Measurements from ENCODE around the gene FOXP2. TPM values are rescaled to one million over a fixed set of nuclear protein-coding genes. Genes with fewer than 3 reads are reported as not detected.
"Not testable (repeated sequence)": the region's sequence is repeated elsewhere in the genome, so short reads cannot be mapped to it uniquely, and the experiment has no call there.

FOXP2 gene
- total and polyA plus RNA-seq, 2 donors, result 0.14 to 0.19 TPM

DNA sequence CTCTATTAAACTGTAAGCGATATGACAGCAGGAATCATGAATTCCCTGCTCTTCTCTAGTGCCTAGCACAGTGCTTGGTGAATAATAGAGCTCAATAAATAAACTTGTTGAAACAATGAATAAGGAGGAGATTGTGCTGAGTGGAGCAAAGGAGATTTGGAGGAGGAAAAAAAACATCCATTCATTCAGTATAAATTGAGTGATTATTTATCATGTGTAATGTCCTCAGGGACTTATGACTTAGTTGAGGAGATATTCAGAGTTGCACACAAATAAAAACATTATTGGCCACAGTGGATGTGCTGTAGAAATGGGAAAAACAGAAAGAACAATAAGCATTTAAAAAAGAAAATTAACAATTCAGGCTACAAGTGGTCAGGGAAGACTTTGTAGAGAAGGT is 125.7 kb downstream of the FOXP2 start:
- Histone ChIP-seq H3K27ac (ENCODE audit: low read depth in 1 of 2, low read length in 1 of 2) (no peak overlapping the region), H3K4me3 (ENCODE audit: low read length in 2 of 2) (no peak overlapping the region), H3K9me3 (ENCODE audit: control insufficient read depth in 2 of 2, insufficient read depth in 1 of 2, low read length in 1 of 2) (no peaks in the 10 kb centered on the region), H3K36me3 (ENCODE audit: control insufficient read depth in 2 of 2, insufficient read depth in 2 of 2, low read length in 1 of 2) (no peaks in the 10 kb centered on the region), H3K4me1 (ENCODE audit: control insufficient read depth in 2 of 2, insufficient read depth in 2 of 2, low read length in 2 of 2) (no peaks in the 10 kb centered on the region), H3K27me3 (ENCODE audit: control insufficient read depth in 2 of 2, insufficient read depth in 1 of 2, low read length in 1 of 2) (no peaks in the 10 kb centered on the region)
- 88% methylated on average over 1 of the region's 1 CpG for WGBS
- no peak for DNase-seq (ENCODE audit: low read depth in 6 of 9, low spot score in 9 of 9)

DNA sequence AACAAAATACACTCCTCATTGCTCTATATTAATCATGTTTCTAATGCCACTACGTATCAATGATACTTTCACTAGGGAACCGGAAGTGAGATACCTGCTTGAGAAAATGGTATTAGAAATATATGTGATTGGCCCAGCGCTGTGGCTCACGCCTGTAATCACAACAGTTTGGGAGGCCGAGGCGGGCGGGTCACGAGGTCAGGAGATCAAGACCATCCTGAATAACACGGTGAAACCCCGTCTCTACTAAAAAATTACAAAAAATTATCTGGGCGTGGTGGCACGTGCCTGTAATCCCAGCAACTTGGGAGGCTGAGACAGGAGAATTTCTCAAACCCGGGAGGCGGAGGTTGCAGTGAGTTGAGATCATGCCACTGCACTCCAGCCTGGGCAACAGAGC is 132.7 kb downstream of the FOXP2 start:
- H3K4me1 ChIP-seq (ENCODE audit: control insufficient read depth in 2 of 2, insufficient read depth in 2 of 2, low read length in 2 of 2); H3K4me3 ChIP-seq (ENCODE audit: low read length in 2 of 2); DNase-seq (ENCODE audit: low read depth in 6 of 9, low spot score in 9 of 9); H3K27ac ChIP-seq (ENCODE audit: low read depth in 1 of 2, low read length in 1 of 2); H3K9me3 ChIP-seq (ENCODE audit: control insufficient read depth in 2 of 2, insufficient read depth in 1 of 2, low read length in 1 of 2); H3K27me3 ChIP-seq (ENCODE audit: control insufficient read depth in 2 of 2, insufficient read depth in 1 of 2, low read length in 1 of 2); H3K36me3 ChIP-seq (ENCODE audit: control insufficient read depth in 2 of 2, insufficient read depth in 2 of 2, low read length in 1 of 2): not testable (repeated sequence)
- 94% methylated on average over 14 of the region's 14 CpGs for WGBS

DNA sequence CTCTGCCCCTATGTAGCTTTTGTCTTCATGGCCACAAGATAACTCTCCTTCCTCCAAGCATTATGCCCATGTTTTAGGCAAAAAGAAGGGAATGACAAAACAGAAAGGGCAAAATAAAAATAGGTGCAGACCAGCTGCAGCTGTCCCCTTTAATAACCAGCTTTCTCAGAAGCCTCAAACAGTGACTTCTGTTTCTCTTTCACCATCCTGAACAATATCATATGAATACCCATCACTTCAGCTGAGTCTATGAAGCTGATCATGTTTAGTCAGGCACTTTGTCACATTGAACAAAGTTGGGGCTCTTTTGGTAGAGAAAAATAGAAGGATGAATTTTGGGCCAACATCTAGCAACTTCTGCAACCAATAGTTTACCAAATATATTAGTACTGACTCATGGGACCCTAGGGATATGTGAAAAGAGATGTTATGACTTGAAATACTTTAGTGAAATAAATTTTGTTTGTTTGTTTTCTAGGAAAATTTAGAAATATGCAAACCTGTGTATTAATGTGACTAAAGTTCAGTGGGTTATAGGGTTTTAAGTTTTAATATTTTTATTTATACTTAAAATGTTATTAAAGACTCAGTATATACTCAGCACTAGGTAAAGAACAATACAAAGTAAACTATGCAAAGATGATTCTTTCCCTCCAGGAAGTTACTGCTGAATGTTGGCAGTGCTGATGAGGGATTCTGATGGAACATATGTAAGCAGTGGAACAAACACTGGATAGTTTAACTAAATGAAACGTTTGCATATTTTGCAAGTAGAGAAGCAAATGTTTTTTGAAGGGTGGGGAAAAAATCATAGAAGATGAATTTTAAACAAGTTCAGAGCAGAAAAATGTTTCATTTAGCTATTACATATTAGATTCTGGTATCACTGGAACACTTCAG is 133.7 kb downstream of the FOXP2 start:
- DNase-seq (ENCODE audit: low read depth in 6 of 9, low spot score in 9 of 9), result no peak
- no peak overlapping the region for H3K4me3 ChIP-seq (ENCODE audit: low read length in 2 of 2)
- H3K9me3 ChIP-seq (ENCODE audit: control insufficient read depth in 2 of 2, insufficient read depth in 1 of 2, low read length in 1 of 2), result no peaks in the 10 kb centered on the region
- H3K27ac ChIP-seq (ENCODE audit: low read depth in 1 of 2, low read length in 1 of 2), result no peak overlapping the region
- H3K4me1 ChIP-seq (ENCODE audit: control insufficient read depth in 2 of 2, insufficient read depth in 2 of 2, low read length in 2 of 2), result no peaks in the 10 kb centered on the region
- WGBS, result 84% methylated on average over 1 of the region's 1 CpG
- no peaks in the 10 kb centered on the region for H3K36me3 ChIP-seq (ENCODE audit: control insufficient read depth in 2 of 2, insufficient read depth in 2 of 2, low read length in 1 of 2)
- H3K27me3 ChIP-seq (ENCODE audit: control insufficient read depth in 2 of 2, insufficient read depth in 1 of 2, low read length in 1 of 2), result no peaks in the 10 kb centered on the region

DNA sequence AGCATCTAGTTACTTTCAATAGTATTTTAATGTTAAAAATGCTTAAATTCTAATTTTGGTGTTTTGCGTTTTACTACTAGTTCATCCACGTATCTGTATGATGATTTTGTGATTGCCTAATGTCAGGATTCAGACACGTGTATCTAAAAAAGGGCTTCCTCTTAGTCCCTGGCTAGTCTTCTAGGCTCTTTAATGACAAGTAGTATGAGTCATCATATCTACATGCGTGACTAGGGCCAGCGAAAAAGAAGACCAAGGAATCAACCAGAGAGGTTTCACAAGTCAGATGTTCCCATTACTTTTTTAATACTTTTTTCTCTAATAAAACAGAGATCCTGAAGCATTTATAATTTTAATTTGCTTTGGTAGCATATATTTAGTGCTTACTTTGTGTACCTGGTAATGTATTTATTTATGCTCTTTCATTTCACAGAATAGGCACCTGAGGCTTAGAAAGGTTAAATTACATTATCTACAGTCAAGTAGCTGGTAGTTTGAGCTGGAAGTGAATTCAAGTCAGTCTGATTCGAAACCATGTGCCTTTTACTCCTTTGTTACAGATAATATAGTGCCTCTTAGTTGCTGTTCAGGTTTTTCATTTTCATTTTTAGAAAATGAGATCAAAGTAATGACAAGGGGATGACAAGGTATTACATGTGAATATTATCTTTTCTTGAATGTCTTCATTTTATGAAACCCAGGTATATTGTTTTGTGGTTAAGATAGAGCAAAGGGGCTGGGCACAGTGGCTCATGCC is 140.3 kb downstream of the FOXP2 start:
- 87% methylated on average over 6 of the region's 6 CpGs for WGBS
- Histone ChIP-seq H3K4me3 (ENCODE audit: low read length in 2 of 2) (no peak overlapping the region), H3K9me3 (ENCODE audit: control insufficient read depth in 2 of 2, insufficient read depth in 1 of 2, low read length in 1 of 2) (no peaks in the 10 kb centered on the region), H3K36me3 (ENCODE audit: control insufficient read depth in 2 of 2, insufficient read depth in 2 of 2, low read length in 1 of 2) (no peaks in the 10 kb centered on the region), H3K27me3 (ENCODE audit: control insufficient read depth in 2 of 2, insufficient read depth in 1 of 2, low read length in 1 of 2) (no peaks in the 10 kb centered on the region), H3K4me1 (ENCODE audit: control insufficient read depth in 2 of 2, insufficient read depth in 2 of 2, low read length in 2 of 2) (no peaks in the 10 kb centered on the region), H3K27ac (ENCODE audit: low read depth in 1 of 2, low read length in 1 of 2) (no peak overlapping the region)
- no peak for DNase-seq (ENCODE audit: low read depth in 6 of 9, low spot score in 9 of 9)

DNA sequence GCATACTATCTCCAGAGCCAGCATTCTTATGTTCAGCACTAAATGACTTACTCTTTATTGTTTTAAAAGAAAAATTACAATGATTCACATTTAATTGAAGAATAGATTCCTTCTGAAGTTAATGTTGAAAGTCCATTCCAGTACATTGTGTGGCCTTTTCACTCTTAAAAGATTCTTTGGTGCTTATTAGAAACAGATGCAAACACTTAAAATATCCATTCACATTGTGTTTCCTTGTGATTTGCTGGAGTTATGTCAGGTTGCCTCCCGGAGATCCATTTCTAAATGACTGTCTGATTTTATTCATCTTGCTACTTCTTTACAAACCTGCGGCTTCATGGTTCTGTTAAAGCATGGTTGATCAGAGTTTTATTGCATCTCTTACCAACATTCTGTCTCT is 152.8 kb downstream of the FOXP2 start:
- Histone ChIP-seq H3K36me3 (ENCODE audit: control insufficient read depth in 2 of 2, insufficient read depth in 2 of 2, low read length in 1 of 2) (no peaks in the 10 kb centered on the region), H3K27ac (ENCODE audit: low read depth in 1 of 2, low read length in 1 of 2) (no peak overlapping the region), H3K4me1 (ENCODE audit: control insufficient read depth in 2 of 2, insufficient read depth in 2 of 2, low read length in 2 of 2) (no peaks in the 10 kb centered on the region), H3K9me3 (ENCODE audit: control insufficient read depth in 2 of 2, insufficient read depth in 1 of 2, low read length in 1 of 2) (no peaks in the 10 kb centered on the region), H3K27me3 (ENCODE audit: control insufficient read depth in 2 of 2, insufficient read depth in 1 of 2, low read length in 1 of 2) (no peaks in the 10 kb centered on the region), H3K4me3 (ENCODE audit: low read length in 2 of 2) (no peak overlapping the region)
- DNase-seq (ENCODE audit: low read depth in 6 of 9, low spot score in 9 of 9), result no peak
- WGBS, result 94% methylated on average over 2 of the region's 2 CpGs

DNA sequence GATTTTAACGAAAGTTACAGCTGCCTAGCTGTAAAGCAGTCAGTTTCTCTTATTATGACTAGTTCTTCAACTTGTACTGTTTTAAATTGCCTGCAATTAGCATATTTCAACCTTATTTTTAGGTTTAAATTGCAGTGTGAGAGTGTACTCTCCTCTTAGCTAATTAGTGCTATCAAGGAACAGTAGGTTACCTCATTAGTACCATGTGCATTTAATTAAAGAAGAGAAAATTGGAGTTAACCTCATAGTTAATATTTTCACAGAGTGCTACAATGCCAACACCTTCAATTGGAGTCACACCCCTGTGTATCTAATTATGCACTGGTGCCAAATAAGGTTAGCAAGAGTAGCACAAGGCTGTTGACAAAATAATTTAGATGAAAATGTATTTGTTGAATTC is 154.6 kb downstream of the FOXP2 start:
- no peaks in the 10 kb centered on the region for H3K4me1 ChIP-seq (ENCODE audit: control insufficient read depth in 2 of 2, insufficient read depth in 2 of 2, low read length in 2 of 2)
- 95% methylated on average over 1 of the region's 1 CpG for WGBS
- DNase-seq (ENCODE audit: low read depth in 6 of 9, low spot score in 9 of 9), result no peak
- no peaks in the 10 kb centered on the region for H3K36me3 ChIP-seq (ENCODE audit: control insufficient read depth in 2 of 2, insufficient read depth in 2 of 2, low read length in 1 of 2)
- H3K27me3 ChIP-seq (ENCODE audit: control insufficient read depth in 2 of 2, insufficient read depth in 1 of 2, low read length in 1 of 2), result no peaks in the 10 kb centered on the region
- H3K27ac ChIP-seq (ENCODE audit: low read depth in 1 of 2, low read length in 1 of 2), result no peak overlapping the region
- no peak overlapping the region for H3K4me3 ChIP-seq (ENCODE audit: low read length in 2 of 2)
- no peaks in the 10 kb centered on the region for H3K9me3 ChIP-seq (ENCODE audit: control insufficient read depth in 2 of 2, insufficient read depth in 1 of 2, low read length in 1 of 2)

DNA sequence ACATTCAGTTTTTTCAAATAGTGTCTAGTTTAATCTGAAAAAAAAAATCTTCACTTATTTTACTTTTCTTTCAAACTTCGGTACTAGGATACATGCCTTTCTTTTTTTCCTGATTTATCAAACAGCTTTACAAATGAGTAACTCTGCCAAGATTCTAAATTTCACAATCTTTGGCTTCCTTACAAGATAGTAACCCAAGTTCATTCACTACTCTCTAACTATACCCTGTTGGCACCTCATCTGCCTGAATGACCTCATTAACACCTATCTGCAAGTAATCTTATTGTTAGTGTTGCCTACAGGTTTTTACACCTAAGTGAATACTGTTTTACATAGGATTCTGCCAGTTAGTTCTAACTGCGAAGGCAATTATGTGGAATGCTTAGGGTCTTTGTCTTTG is 159.8 kb downstream of the FOXP2 start:
- Histone ChIP-seq H3K27ac (ENCODE audit: low read depth in 1 of 2, low read length in 1 of 2) (no peak overlapping the region), H3K4me3 (ENCODE audit: low read length in 2 of 2) (no peak overlapping the region), H3K36me3 (ENCODE audit: control insufficient read depth in 2 of 2, insufficient read depth in 2 of 2, low read length in 1 of 2) (no peaks in the 10 kb centered on the region), H3K4me1 (ENCODE audit: control insufficient read depth in 2 of 2, insufficient read depth in 2 of 2, low read length in 2 of 2) (no peaks in the 10 kb centered on the region), H3K9me3 (ENCODE audit: control insufficient read depth in 2 of 2, insufficient read depth in 1 of 2, low read length in 1 of 2) (no peaks in the 10 kb centered on the region), H3K27me3 (ENCODE audit: control insufficient read depth in 2 of 2, insufficient read depth in 1 of 2, low read length in 1 of 2) (no peaks in the 10 kb centered on the region)
- no peak for DNase-seq (ENCODE audit: low read depth in 6 of 9, low spot score in 9 of 9)
- WGBS, result 85% methylated on average over 2 of the region's 2 CpGs

DNA sequence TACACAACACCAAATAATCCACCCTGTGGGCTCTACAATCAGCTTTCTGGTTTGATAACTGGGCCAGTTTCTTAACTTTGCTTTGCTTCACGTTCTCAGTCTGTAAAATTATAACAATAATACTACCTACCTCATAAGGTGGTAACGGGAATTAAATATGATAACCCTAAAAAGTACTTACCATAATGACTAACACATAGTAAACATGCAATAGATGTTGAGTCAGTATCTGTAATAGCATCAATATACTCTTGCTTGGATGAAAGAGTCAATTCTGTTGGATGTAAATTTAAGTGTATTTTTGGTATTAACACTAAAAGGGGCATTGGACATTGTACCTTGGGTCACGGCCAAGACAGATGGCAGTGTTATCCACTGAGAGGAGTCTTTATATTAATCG is 160.5 kb downstream of the FOXP2 start:
- Histone ChIP-seq H3K4me3 (ENCODE audit: low read length in 2 of 2) (no peak overlapping the region), H3K36me3 (ENCODE audit: control insufficient read depth in 2 of 2, insufficient read depth in 2 of 2, low read length in 1 of 2) (no peaks in the 10 kb centered on the region), H3K4me1 (ENCODE audit: control insufficient read depth in 2 of 2, insufficient read depth in 2 of 2, low read length in 2 of 2) (no peaks in the 10 kb centered on the region), H3K27me3 (ENCODE audit: control insufficient read depth in 2 of 2, insufficient read depth in 1 of 2, low read length in 1 of 2) (no peaks in the 10 kb centered on the region), H3K27ac (ENCODE audit: low read depth in 1 of 2, low read length in 1 of 2) (no peak overlapping the region), H3K9me3 (ENCODE audit: control insufficient read depth in 2 of 2, insufficient read depth in 1 of 2, low read length in 1 of 2) (no peaks in the 10 kb centered on the region)
- DNase-seq (ENCODE audit: low read depth in 6 of 9, low spot score in 9 of 9), result no peak
- 86% methylated on average over 4 of the region's 4 CpGs for WGBS

DNA sequence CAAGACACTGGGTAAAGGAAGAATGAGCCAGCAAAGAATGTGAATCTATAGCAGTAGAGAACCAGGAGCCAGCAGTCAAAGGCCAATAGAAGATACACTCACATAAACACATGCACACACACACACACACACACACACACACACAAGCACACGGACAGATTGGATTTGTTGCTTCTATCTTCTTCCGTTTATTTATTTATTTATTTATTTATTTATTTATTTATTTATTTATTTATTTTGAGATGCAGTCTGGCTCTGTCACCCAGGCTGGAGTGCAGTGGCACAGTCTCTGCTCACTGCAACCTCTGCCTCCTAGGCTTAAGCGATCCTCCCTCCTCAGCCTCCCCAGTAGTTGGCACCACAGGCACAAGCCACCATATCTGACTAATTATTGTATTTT is 166.3 kb downstream of the FOXP2 start:
- WGBS, result 96% methylated on average over 3 of the region's 3 CpGs
- not testable (repeated sequence) for H3K27me3 ChIP-seq (ENCODE audit: control insufficient read depth in 2 of 2, insufficient read depth in 1 of 2, low read length in 1 of 2); H3K27ac ChIP-seq (ENCODE audit: low read depth in 1 of 2, low read length in 1 of 2); H3K4me3 ChIP-seq (ENCODE audit: low read length in 2 of 2); H3K36me3 ChIP-seq (ENCODE audit: control insufficient read depth in 2 of 2, insufficient read depth in 2 of 2, low read length in 1 of 2); H3K9me3 ChIP-seq (ENCODE audit: control insufficient read depth in 2 of 2, insufficient read depth in 1 of 2, low read length in 1 of 2); DNase-seq (ENCODE audit: low read depth in 6 of 9, low spot score in 9 of 9); H3K4me1 ChIP-seq (ENCODE audit: control insufficient read depth in 2 of 2, insufficient read depth in 2 of 2, low read length in 2 of 2)
